HepG2 (cell line): Measurements from ENCODE around the gene ABHD1. TPM values are rescaled to one million over a fixed set of nuclear protein-coding genes. Genes with fewer than 3 reads are reported as not detected.
A peak's percentile ranks its signal among the peaks of the same experiment; 100 is the strongest.

Experiments
- BCL3 ChIP-seq: sonication (generic); formaldehyde crosslinking; IDR thresholded peaks from 2 replicates; pipeline ENCODE4 v1.5.1; 2020; ENCODE audit warnings: mild to moderate bottlenecking, missing genetic modification reagents, moderate library complexity
- BORCS8-MEF2B ChIP-seq: sonication (generic); formaldehyde crosslinking; IDR thresholded peaks from 2 replicates; pipeline ENCODE4 v1.8.0; 2022; ENCODE audit warnings: mild to moderate bottlenecking, missing genetic modification reagents
- GTF2F1 ChIP-seq: fragments of 150-350 bp; IDR thresholded peaks from 2 replicates; pipeline ENCODE4 v1.6.1; 2014; ENCODE audit warnings: low read length
- JARID2 ChIP-seq: sonication (generic); formaldehyde crosslinking; IDR thresholded peaks from 2 replicates; pipeline ENCODE4 v1.8.1; 2023; ENCODE audit warnings: missing genetic modification reagents, inconsistent platforms; ENCODE audit not compliant: insufficient replicate concordance
- PHF5A ChIP-seq: IDR thresholded peaks from one replicate; pipeline ENCODE4 v1.6.1; 2018; ENCODE audit warnings: low read depth, missing genetic modification reagents; ENCODE audit not compliant: unreplicated experiment
- RORA ChIP-seq: sonication (generic); formaldehyde crosslinking; IDR thresholded peaks from 2 replicates; pipeline ENCODE4 v1.5.0; 2020; ENCODE audit warnings: mild to moderate bottlenecking, missing genetic modification reagents, moderate library complexity
- STAT6 ChIP-seq: sonication (generic); formaldehyde crosslinking; IDR thresholded peaks from 2 replicates; pipeline ENCODE4 v1.4.0; 2020; ENCODE audit warnings: missing genetic modification reagents, mild to moderate bottlenecking, borderline replicate concordance
- TRAFD1 ChIP-seq: sonication (generic); formaldehyde crosslinking; IDR thresholded peaks from 2 replicates; pipeline ENCODE4 v1.5.1; 2020; ENCODE audit warnings: missing genetic modification reagents, mild to moderate bottlenecking, borderline replicate concordance
- YY1 ChIP-seq: IDR thresholded peaks from 2 replicates; pipeline ENCODE4 v1.6.1; 2011; ENCODE audit warnings: low read length, low read depth, moderate library complexity, mild to moderate bottlenecking; ENCODE audit not compliant: insufficient read depth, insufficient replicate concordance
- ZNF333 ChIP-seq: sonication (generic); formaldehyde crosslinking; IDR thresholded peaks from 2 replicates; pipeline ENCODE4 v1.4.0; 2020; ENCODE audit warnings: mild to moderate bottlenecking, missing genetic modification reagents, borderline replicate concordance
- ZNF644 ChIP-seq: IDR thresholded peaks from 2 replicates; pipeline ENCODE4 v1.6.1; 2016; ENCODE audit warnings: low read depth
- ZNF670 ChIP-seq: sonication (generic); formaldehyde crosslinking; IDR thresholded peaks from 2 replicates; pipeline ENCODE4 v1.8.0; 2022; ENCODE audit warnings: mild to moderate bottlenecking, missing genetic modification reagents, borderline replicate concordance
- ZSCAN20 ChIP-seq: sonication (generic); formaldehyde crosslinking; IDR thresholded peaks from 2 replicates; pipeline ENCODE4 v1.4.0; 2020; ENCODE audit warnings: missing genetic modification reagents, mild to moderate bottlenecking, borderline replicate concordance
- polyA plus RNA-seq, 8 experiments: library from polyadenylated mRNA; depleted of rRNA in 3 of 8; stranded (reverse) in 7 of 8; unstranded in 1 of 8; fragments of >200 nt; fragmentation: Illumina TruSeq in 4 of 8; extraction: Trizol in 4 of 8; gene quantifications; 2 replicates each; pipeline versions ENCODE4 v1.2.1 to v1.2.3, GENCODE V29; 2011 to 2016; ENCODE audit warnings: low read depth in 4 of 8, missing spikeins in 1 of 8, mixed read lengths in 1 of 8; ENCODE audit not compliant: insufficient read depth in 1 of 8
- total RNA-seq, 5 experiments: library from RNA; depleted of rRNA; stranded (reverse); fragments of >200 nt; fragmentation: Illumina TruSeq; extraction: Trizol; gene quantifications; 2 replicates each; pipeline ENCODE4 v1.2.3, GENCODE V29; 2016; ENCODE audit warnings: low read depth in 1 of 5
- TF ChIP-seq, protein P1 (sequence below): IDR thresholded peaks from 2 replicates; pipeline ENCODE4 v1.6.1; 2016; ENCODE audit warnings: low read depth

Gene ABHD1
- total and polyA plus RNA-seq, 2 of the 13 experiments (the other 11 are each of a cell fraction or from before 2014, with no cell fraction given): 0.04 to 0.81 TPM

DNA sequence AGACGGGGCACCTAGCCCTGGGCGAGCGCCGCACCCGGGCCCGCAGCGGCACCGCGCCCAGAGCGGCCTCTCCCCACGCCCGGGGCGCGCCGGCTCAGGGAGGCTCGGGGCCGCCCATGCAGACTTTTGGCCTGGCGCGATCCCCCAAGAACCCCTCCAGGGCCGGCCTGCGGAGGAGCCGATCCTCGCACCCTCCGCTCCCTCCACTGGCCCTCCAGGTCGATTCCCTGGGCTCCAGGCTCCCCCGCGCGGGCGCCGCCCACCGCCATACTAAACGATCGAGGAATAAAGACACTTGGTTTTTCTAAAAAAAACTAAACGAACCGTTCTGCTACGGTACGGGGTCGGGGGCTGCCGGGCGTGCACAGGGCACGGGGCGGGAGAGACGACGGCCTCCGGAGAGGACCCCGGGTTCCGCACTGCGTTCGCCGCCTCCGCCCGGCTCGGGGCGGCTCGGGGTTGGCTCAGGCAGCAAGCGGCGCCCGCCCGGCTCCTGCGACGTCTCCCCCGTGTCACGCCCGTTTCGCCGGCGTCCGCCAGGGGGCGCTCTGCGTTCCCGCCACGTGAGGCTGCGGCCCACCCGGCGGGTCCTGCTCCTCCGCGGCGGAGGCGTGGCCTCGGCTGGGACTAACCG lies 37.4 kb upstream of the ABHD1 start (continued):
- 0 out of 2 replicates have a peak, but pooled peaks have one; percentile 15 for TF ChIP-seq STAT6 (CRISPR knock-in tag)
- TF ChIP-seq PHF5A (CRISPR knock-in tag): peak; percentile 82
- TF ChIP-seq, protein P1, sequence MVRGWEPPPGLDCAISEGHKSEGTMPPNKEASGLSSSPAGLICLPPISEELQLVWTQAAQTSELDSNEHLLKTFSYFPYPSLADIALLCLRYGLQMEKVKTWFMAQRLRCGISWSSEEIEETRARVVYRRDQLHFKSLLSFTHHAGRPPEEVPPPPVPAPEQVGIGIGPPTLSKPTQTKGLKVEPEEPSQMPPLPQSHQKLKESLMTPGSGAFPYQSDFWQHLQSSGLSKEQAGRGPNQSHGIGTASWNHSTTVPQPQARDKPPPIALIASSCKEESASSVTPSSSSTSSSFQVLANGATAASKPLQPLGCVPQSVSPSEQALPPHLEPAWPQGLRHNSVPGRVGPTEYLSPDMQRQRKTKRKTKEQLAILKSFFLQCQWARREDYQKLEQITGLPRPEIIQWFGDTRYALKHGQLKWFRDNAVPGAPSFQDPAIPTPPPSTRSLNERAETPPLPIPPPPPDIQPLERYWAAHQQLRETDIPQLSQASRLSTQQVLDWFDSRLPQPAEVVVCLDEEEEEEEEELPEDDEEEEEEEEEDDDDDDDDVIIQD (CRISPR knock-in tag): no peak
- no peak for TF ChIP-seq JARID2
- TF ChIP-seq BORCS8-MEF2B (CRISPR knock-in tag): no peak
- 0 out of 2 replicates have a peak, but pooled peaks have one; percentile 52 for TF ChIP-seq BCL3
- TF ChIP-seq ZNF670: peak; percentile 31; the same call in 1 of the 2 replicates
- TF ChIP-seq RORA (CRISPR knock-in tag): no peak
- peak; percentile 87 for TF ChIP-seq YY1
- TF ChIP-seq GTF2F1: no peak
- TF ChIP-seq ZNF644 (CRISPR knock-in tag): no peak
- TF ChIP-seq TRAFD1: no peak
- no peak; the same call in 1 of the 2 replicates for TF ChIP-seq ZNF333 (CRISPR knock-in tag)
- peak; percentile 95 for TF ChIP-seq ZSCAN20 (CRISPR knock-in tag)
